HG03060 (cell line): ENCODE data around the gene LCP2.
"Not testable (repeated sequence)": the region's sequence is repeated elsewhere in the genome, so short reads cannot be mapped to it uniquely, and the experiment has no call there.

Experiments
- ATAC-seq: cut with Tn5 transposase; IDR thresholded peaks from one replicate; pipeline ENCODE4 v1.9.1; 2021; ENCODE audit warnings: low read depth, moderate number of reproducible peaks; ENCODE audit not compliant: unreplicated experiment

The LCP2 gene

DNA sequence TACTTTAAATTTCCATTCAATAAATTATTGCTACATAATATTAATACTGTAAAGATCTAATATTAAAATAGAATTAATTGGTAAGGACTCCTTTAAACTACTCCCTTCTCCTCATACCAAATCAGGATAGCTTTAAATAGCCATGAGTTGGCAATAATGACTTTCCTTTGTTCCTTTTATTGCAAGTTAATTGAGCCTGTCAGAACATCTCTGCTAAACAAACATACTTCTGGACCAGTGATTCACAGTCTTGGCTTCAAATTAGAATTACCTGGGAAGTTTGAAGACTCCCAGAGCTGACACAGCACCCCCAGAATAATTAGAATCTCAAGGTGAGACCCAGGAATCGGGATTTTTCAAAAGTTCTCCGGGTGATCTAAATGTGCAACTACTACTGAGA lies 46.1 kb downstream of the LCP2 start:
- no peak for ATAC-seq

DNA sequence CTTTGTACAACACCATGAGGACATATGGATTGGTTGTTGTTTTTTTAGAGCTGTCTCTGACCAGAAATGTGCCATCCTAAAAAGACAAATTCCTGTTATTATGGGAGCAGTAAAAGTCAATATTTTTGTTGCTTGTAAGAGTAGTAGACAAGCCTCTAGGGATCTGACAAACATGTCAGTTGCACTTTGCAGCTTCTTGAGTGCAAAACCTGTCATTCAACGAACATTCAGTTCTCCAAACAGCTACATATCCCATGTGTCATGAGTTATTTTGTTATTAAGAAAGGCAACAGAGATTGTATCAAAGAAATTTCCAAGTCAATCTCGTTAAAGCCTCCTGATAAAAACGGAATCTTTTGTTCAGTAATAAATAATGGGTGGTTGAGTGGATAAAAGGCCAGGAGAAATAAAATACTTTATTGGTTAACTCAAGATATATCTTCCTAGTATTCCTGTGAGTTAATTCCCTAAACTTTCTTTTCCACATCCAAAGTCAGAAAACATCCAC lies 46.7 kb downstream of the LCP2 start:
- ATAC-seq, result no peak

DNA sequence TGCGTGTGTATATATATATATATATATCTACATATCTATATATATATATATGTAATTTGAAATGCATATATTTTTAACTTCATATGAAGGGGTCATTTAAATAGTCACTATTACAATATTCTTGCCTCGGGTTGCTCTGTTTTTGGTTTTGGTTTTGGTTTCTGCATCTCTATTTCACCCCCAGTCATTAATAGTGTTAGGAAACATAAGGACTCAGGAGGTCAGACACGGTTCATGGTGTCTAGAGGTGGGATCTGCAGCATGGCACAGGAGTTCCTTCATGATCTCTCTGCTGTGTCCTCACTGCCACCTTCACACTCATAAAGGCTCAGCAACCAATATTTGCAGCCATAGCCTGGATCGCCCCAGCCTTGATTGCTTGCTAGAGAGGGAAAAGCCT lies 48.2 kb downstream of the LCP2 start:
- no peak for ATAC-seq

DNA sequence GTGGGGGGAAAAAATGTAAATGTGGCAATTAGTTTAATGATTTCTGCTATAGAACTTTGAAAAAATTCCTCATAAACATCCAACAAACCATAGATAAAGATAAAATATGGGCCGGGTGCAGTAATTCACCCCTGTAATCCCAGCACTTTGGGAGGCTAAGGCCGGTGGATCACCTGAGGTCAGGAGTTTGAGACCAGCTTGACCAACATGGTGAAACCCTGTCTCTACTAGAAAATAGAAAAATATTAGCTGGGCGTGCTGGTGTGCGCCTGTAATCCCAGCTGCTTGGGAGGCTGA lies 48.7 kb downstream of the LCP2 start:
- ATAC-seq, result not testable (repeated sequence)

DNA sequence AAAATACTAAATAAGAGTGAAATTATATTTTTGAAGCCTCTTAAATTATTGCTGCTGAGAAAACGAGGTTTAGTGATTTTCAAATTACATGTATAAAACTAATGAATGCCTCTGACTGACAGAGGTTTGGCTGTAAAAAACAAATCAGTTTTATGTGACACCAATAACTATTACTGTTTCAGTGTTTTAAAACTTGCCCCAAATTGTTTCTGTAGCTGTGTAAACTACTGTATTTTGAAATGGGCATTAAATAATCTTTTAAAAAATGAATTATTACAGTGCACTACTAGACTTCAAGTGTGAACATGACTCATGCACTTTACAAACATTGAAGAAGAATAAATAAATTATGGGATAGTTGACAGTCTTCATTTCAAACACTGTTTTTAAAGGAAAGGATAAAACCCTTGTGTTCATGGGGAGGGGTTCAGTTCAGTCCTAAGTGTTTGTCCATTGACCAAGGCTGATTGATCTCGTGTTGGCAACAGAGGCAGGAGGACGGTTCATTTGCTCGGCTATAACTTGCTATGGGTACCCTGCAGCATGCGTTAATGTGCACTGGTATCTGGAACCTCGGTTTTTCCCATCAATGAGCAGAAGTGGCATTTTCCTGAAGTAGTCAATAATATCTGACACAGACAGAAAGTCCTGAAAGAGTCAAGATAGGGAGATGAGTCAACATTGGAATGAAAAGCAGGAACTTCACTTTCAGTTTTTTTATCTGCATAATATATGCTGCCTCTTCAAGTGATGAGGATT lies 49.2 kb downstream of the LCP2 start:
- ATAC-seq, result no peak

DNA sequence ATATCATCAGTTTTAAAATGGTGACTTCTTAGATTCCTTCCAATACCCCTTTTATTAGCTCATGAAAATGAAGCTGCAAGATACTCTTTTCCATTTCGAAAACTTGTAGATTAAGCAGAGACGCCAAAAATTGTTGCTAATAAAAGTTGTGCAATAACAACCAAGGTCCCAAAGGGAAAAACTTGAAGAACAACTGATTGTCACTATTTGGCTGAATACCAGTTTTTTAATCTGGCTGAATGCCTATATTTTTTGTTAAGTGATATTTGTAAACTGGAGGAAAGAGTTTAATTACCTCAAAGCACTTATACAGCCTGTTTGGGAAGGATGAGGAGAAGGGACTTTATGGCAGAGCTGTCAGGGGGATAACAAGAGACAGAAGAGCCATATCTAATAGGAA lies 50.2 kb downstream of the LCP2 start:
- no peak for ATAC-seq

DNA sequence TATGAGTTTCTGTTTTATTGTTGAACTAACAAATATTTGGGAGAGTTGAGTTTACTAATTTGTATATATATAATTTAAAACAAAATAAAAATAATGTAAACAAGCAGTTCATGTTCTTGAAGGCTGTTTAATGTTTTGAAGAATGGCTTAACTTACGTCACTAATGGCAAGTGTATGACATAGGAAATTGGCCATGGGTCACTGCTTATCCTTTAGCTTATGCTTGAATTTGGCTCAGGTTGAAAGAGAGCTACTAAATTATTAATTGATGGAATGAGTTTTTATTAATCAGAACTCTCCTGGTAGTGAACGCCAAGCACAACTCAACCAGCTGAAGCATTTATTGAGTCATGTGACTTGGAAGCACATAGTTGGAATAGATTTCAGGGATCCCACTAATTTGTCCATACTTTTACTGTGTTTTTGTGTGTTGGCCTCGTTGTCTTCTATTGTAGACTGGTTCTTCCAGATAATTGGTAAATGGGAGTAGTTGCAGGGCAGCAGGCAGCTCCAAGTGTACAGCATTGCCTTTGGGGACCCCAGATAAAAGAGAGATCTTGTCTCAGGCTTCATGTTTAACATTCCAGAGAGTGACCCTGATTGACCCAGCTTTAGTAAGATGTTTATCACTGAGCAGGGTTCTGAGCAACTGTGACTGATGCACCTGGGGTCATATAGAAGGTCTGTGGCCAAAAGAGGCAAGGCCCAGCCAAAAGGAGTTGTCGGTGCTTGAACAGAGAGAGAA lies 51.3 kb downstream of the LCP2 start:
- no peak for ATAC-seq

DNA sequence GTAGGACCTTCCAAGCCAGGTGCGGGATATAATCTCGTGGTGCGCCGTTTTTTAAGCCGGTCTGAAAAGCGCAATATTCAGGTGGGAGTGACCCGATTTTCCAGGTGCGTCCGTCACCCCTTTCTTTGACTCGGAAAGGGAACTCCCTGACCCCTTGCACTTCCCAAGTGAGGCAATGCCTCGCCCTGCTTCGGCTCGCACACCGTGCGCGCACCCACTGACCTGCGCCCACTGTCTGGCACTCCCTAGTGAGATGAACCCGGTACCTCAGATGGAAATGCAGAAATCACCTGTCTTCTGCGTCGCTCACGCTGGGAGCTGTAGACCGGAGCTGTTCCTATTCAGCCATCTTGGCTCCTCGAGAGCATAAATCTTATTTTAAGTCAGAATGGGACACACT lies 52.1 kb downstream of the LCP2 start:
- not testable (repeated sequence) for ATAC-seq

DNA sequence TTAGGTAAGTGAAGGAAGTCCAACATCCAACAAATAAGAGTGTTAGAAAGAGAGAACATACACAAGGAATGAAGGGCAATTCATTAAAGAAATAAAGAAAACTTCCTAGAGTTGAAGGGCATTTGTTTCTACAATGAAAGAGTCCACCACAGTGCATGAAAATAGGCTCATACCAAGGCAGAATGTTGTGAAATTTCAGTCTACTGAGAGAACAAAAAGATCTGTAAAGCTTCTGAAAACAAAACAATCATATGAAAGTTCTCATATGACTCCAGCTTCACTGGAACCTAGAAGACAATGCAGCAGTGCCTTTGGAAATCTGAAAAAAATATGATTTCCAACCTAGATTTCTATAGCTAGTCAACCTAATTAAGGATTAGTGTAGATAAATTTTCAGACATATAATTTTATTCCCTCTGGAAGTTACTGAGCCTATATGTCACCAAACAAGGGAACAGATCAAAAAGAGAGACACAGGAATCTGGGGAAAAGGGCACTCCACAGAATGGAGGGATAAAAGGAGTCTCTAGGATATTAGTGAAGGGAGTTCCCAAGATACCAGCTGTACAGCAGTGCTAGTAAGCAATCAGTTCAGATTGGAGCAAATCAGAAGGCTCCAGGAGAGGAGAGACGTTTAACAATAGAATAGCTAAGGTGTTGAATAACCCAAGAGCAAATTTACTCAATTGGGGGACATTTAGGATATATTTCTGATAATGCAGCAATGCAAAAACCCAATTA lies 59.0 kb downstream of the LCP2 start:
- ATAC-seq, result no peak

DNA sequence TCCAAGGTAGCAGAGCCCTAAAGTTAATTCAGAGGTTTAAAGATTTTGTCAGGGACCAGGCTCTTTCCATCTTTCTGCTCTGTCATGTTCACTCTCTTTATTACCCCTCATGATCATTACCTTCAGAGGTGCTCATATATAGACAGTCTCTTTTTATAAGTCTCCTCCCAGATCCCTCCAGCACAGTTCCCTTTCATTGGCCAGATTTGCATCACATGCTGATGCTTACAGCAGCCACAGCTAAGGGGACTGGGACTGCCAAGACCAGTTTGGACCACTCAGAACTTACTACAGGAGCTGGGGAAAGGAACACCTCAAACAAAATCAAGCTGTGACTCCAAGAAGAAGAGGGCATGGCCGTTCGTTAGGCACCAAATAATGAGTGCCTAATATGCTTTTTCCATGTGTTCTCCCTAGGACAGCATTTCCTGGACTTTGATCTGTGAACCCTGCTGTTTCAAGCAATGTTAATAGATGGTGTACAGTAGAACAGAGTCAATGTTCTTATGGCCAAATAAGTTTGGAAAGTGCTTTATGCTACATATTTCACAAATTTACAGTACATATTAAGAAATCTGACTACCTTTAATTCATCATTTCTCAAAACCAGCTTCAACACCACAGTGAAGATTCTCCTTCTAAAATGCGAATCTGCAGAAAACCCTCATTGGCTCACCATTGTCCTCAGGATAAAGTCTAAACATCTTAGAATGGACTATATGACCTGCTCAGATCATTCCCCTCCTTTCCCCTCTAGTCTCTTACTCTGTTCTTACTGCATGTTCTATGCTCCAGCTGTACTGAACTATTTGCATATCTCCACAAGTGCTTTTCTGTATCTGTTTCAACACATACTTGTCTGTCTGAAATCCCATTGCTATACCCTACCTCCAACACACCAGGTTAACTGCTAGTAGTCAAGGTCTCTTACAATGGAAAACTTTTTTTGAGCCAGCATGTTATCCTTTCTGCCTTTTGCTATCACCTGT lies 61.4 kb downstream of the LCP2 start:
- no peak for ATAC-seq

DNA sequence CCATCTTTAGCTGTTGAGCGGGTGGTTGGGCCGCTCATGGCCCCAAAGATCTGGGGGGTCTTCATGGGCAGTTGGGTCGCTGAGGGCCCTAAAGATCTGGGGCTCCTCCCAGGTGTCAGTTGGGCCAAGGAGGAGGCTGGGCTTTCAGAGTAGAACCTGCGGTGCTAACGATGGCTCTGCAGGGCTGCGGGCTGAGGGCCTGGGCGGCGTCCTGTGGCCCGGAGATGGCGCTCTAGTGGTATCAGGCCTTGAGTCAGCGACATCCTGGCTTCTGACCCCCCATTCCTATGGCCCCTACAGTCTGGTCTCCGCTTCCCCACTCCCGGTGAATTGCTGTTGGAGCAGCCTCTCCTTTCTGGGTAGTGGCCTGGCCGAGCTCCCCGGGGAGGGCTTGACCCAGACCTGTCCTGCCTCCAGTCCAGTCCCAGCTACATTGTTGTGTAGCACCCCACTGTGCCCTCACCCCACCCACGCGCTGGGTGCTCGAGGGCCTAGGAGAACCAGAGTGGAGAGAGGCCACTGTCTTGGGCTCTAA lies 64.2 kb downstream of the LCP2 start:
- no peak for ATAC-seq

DNA sequence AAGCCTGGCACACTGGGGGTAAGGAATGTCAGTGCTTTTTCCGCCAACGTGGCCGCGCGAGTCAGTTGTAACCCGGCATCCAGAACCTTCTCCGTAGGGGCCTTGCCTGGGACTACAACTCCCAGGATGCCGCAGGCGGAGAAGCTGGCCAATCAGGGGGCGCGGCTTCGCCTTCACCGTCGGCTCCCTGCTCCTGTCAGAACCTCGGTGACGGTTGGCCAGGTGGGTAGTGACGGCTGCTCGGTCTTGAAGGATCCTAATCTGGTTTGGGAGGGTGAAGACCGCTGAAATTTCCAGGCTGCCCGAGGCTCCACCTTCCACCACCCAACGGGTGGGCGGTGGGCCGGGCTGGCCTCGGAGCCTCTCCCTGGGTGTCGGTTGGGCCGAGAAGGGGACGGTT lies 64.8 kb downstream of the LCP2 start, which contains the start of gene C5orf58:
C5orf58 (plus strand) TSS at position 200 of the 400 bp plus-strand sequence. CDS start 1,992 bp downstream, outside the sequence.
- no peak for ATAC-seq

DNA sequence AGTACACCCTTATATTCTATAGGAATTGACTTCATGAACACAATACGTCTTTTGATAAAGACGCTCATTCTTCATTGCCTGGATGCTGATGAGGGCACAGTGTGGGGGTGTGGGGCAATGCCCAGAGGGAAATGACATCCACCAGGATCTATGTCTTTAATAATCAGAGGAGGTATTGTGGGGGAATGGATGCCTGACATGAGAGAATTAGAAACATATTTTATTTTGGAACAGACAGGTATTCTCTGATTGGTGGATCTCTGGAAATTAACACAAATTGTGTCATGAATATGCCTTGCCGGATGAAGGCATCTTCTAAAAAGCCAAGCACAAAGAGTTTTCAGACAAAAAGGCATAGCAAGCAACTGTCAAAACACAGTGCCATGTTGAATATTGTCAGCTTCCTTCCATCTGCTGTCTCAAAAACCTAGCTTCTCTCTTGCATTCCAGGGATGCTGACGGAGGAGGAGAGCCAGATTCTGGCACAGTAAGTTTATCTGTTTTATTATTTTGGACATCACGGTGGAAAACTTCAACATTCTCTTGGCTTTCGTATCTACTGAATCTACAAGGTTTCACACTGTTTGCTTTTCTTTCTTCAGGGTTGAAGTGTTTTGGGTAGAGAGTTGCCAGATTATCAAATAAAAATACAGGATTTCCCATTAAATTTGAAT lies 68.7 kb downstream of the LCP2 start:
- no peak for ATAC-seq

DNA sequence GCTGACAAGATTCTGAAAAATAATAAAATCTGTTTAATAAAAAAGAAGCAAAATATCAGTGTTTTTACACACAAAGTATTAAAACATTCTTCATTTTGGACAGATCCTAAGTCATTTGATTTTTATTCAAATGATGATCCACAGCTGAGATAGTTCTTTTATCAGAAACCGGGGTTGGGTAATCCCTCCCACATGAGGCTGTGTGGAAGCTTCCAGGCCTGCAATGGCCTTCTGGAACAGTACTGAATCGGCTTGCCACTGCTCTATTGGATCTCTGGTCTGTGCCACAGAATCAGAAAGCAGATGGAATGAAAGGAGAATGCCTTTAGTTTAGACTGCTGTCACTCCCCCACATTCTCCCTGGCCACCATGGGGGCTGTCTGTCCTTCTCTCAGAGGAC lies 70.9 kb downstream of the LCP2 start:
- no peak for ATAC-seq

DNA sequence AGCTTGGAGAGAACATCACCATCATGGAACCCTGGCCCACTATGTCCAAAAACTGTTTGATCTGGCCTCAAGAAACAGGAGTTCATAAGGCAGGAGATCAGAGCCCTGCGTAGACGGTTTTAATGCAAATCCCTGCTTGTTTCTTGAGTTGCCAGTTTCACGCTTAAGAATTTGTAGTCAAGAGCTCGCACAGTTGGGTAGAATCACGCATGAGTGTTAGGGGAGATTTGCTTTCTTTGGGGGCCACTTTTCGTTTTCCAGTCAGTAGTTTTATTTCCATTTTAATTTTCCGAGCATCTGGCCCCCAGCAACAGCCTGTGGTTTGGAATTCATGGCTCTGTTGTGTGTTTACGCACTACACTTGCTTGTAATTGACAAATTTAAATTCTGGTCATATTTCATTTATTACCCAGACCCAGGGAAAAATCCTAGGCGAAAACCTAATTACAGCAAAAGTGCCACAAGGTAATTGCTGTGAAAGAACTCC lies 71.4 kb downstream of the LCP2 start:
- no peak for ATAC-seq

DNA sequence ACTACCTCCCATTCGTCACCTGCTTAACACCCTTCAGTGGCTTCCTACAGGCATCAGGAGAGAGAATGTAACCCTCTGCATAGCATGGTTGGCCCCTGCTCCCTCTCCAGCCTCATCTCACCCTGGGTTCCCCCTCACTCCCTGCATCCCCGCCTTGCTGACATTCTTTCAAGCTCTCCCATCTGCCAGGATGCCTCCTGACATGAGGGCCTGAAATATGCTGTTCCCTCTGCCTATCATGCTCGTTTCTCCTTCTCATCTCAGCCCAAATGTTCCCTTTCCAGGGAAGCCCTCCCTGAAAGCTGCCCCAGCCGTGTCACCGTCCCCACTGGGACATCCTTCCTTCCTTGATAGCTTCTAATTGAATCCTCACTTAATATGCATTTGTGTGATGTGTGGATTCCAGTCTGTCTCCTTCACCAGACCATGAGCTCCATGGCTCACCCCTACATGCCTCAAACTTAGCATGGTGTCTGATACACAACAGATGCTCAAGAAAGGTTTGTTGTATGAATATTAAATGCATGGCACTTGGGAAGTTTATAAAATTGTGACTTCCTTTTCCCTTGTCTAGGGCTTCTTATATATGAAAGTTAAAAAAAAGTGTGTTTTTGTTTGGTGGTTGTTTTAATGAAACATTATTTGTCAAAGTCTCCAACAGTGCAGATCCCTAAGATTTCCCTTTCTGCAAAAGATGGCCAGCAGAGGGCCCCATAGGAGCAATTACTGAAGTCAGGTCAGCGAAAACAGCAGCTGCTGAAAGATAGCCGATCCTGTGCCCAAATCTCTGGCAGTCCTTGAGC lies 72.0 kb downstream of the LCP2 start:
- no peak for ATAC-seq

DNA sequence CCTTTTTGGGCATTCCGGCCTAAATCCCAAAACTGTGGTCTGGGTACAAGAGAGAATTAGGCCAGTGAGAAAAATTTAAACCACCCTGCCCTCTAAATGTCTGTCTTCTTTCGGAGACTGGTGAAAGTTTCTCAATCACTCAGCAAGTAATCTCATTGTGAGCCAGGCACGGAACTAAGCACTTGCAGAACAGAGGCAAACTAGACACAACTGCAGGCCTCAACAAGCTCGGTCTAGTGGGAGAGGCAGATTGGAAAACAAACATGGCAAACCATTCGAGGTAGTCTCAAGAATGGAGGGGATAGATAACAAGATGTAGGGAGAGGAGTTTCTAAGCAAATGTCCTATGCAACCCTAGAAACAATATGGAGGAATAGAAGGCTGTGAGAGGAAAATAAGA lies 73.7 kb downstream of the LCP2 start:
- ATAC-seq, result no peak

DNA sequence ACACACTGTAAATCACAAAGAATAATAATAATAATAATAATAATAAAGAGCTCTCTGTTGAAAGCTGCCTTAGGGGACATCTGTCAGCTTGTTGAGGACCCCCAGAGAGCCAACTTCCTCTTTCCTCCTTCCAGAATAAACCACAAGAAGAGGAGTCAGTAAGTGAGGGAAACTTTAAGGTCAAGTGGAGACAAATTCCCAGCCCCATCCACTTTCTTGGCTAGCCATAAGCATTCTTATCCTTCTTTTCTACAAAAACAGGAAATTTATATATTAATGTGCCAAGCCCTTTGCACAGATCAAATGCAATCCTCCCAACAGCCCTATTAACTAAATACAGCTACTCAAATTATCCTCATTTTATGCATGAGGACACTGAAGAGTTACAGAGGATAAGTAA lies 74.2 kb downstream of the LCP2 start:
- ATAC-seq, result no peak
